HepG2 (cell line): Measurements from ENCODE around the gene SAMD4B. TPM values are rescaled to one million over a fixed set of nuclear protein-coding genes. Genes with fewer than 3 reads are reported as not detected.

Experiments
- ATAC-seq: fragments of 200-7000 bp; cut with Tn5 transposase; 3 replicates; pipeline ENCODE4 v1.9.1; 2020; ENCODE audit warnings: mild to moderate bottlenecking, moderate library complexity
- BruUV-seq: library from RNA; stranded (reverse); fragments of 400-500 nt; replicated peaks from 2 replicates; lab custom pipeline; 2021; lab: Mats Ljungman, UMichigan
- CTCF ChIA-PET: fragments of 300-600 bp; formaldehyde crosslinking; extraction: SDS; loops from one replicate; lab custom pipeline; 2021; ENCODE audit warnings: low total read pairs, inconsistent platforms, low intra/inter-chr PET ratio; lab: Yijun Ruan, JAX
- POLR2A ChIA-PET: fragments of 350-600 bp; sonication (Branson Sonifier 250); formaldehyde crosslinking; loops from one replicate; lab custom pipeline; 2020; ENCODE audit warnings: antibody characterized with exemption, inconsistent platforms; lab: Yijun Ruan, JAX
- DNase-seq: peaks from one replicate; pipeline ENCODE4 v3.0.0-alpha.2; 2015; ENCODE audit warnings: low spot score
- FAIRE-seq: peaks from 3 replicates; lab custom pipeline; 2011; peaks lifted over from hg19 to GRCh38; lab: Jason Lieb, UNC
- H2AFZ ChIP-seq: one replicate; pipeline ENCODE4 v1.6.1; 2011; ENCODE audit warnings: low read length, inconsistent platforms
- H3K27ac ChIP-seq: fragments of 300-600 bp; 3 replicates; pipeline ENCODE4 v1.8.0; 2011; ENCODE audit warnings: mixed run types, mild to moderate bottlenecking, mixed read lengths, low read length, inconsistent platforms; ENCODE audit not compliant: insufficient read depth; ENCODE audit errors: extremely low read length
- H3K27me3 ChIP-seq, 2 experiments: fragments of 200-600 bp in 1 of 2; 2 replicates in 1 of 2; 3 replicates in 1 of 2; pipeline versions ENCODE4 v1.6.0 to v1.8.0; 2011; ENCODE audit warnings: low read length in 2 of 2, mild to moderate bottlenecking in 2 of 2, moderate library complexity in 2 of 2, inconsistent platforms in 1 of 2; ENCODE audit not compliant: insufficient read depth in 2 of 2, control insufficient read depth in 1 of 2
- H3K36me3 ChIP-seq, 2 experiments: fragments of 200-600 bp in 1 of 2; replicated peaks in 1 of 2; 2 replicates in 1 of 2; 3 replicates in 1 of 2; pipeline versions ENCODE4 v1.5.1 to v1.8.0; 2011; ENCODE audit warnings: low read length in 2 of 2, inconsistent platforms in 1 of 2; ENCODE audit not compliant: insufficient read depth in 2 of 2, control insufficient read depth in 1 of 2
- H3K4me1 ChIP-seq: 2 replicates; pipeline ENCODE4 v1.5.1; 2012; ENCODE audit warnings: low read length, inconsistent platforms; ENCODE audit not compliant: insufficient read depth
- H3K4me2 ChIP-seq: 2 replicates; pipeline ENCODE4 v1.6.0; 2011; ENCODE audit warnings: low read depth, low read length, inconsistent platforms
- H3K4me3 ChIP-seq, 3 experiments: fragments of 200-600 bp in 1 of 3; sonication (generic), shearing (Covaris generic) in 1 of 3; replicated peaks in 1 of 3; 2 replicates each; pipeline ENCODE4 v1.5.1; 2011 to 2016; ENCODE audit warnings: low read length in 3 of 3, inconsistent platforms in 2 of 3, low read depth in 2 of 3, mild to moderate bottlenecking in 2 of 3, control low read depth in 1 of 3, mixed read lengths in 1 of 3; ENCODE audit not compliant: insufficient read depth in 1 of 3
- H3K79me2 ChIP-seq: one replicate; pipeline ENCODE4 v1.6.1; 2011; ENCODE audit warnings: low read length, inconsistent platforms; ENCODE audit not compliant: insufficient read depth
- H3K9ac ChIP-seq: 2 replicates; pipeline ENCODE4 v1.6.0; 2011; ENCODE audit warnings: mild to moderate bottlenecking, low read depth, low read length, inconsistent platforms; ENCODE audit not compliant: insufficient read depth
- H3K9me3 ChIP-seq: 2 replicates; pipeline ENCODE4 v1.5.1; 2012; ENCODE audit warnings: mild to moderate bottlenecking, low read length
- H4K20me1 ChIP-seq: 2 replicates; pipeline ENCODE4 v1.6.0; 2011; ENCODE audit warnings: inconsistent platforms, mild to moderate bottlenecking, low read length, moderate library complexity; ENCODE audit not compliant: insufficient read depth
- ARNT ChIP-seq: fragments of 450-650 bp; IDR thresholded peaks from 2 replicates; pipeline ENCODE4 v1.6.1; 2017
- CCDC6 ChIP-seq: sonication (generic); formaldehyde crosslinking; IDR thresholded peaks from 2 replicates; pipeline ENCODE4 v1.8.1; 2022; ENCODE audit warnings: mild to moderate bottlenecking, missing genetic modification reagents, moderate library complexity
- CENPT ChIP-seq: sonication (generic); formaldehyde crosslinking; IDR thresholded peaks from 2 replicates; pipeline ENCODE4 v1.8.0; 2022; ENCODE audit warnings: low read depth, mild to moderate bottlenecking, moderate library complexity, missing genetic modification reagents
- CHD2 ChIP-seq: IDR thresholded peaks from 2 replicates; pipeline ENCODE4 v1.6.1; 2011; ENCODE audit warnings: low read depth, low read length, improper control_type of control experiment
- FOXP1 ChIP-seq, 2 experiments: fragments of 450-650 bp in 1 of 2; IDR thresholded peaks; 2 replicates each; pipeline ENCODE4 v1.6.1; 2017 to 2018; ENCODE audit warnings: antibody characterized with exemption in 1 of 2
- GATA4 ChIP-seq: sonication (generic); IDR thresholded peaks from 2 replicates; pipeline ENCODE4 v1.6.1; 2016; ENCODE audit warnings: antibody characterized with exemption, low read depth, borderline replicate concordance
- HOXA5 ChIP-seq: sonication (generic); formaldehyde crosslinking; IDR thresholded peaks from 2 replicates; pipeline ENCODE4 v1.4.0; 2020; ENCODE audit warnings: missing genetic modification reagents
- JUND ChIP-seq: sonication (generic); formaldehyde crosslinking; IDR thresholded peaks from 2 replicates; pipeline ENCODE4 v1.8.0; 2022; ENCODE audit warnings: mild to moderate bottlenecking, missing genetic modification reagents
- MAFF ChIP-seq: IDR thresholded peaks from 2 replicates; pipeline ENCODE4 v1.6.1; 2011; ENCODE audit warnings: low read depth, low read length, improper control_type of control experiment
- MAFK ChIP-seq, 2 experiments: IDR thresholded peaks in 1 of 2; conservative IDR thresholded peaks in 1 of 2; 2 replicates each; pipeline ENCODE4 v1.6.1; 2011; ENCODE audit warnings: improper control_type of control experiment in 2 of 2, low read length in 2 of 2
- POGK ChIP-seq: sonication (generic); formaldehyde crosslinking; conservative IDR thresholded peaks from 2 replicates; pipeline ENCODE4 v1.8.0; 2022; ENCODE audit warnings: mild to moderate bottlenecking, moderate library complexity, missing genetic modification reagents
- SOX13 ChIP-seq, 3 experiments: fragments of 450-650 bp in 1 of 3; sonication (generic) in 1 of 3; formaldehyde crosslinking in 1 of 3; IDR thresholded peaks in 2 of 3; conservative IDR thresholded peaks in 1 of 3; 2 replicates each; pipeline versions ENCODE4 v1.5.0 to v1.6.1; 2016 to 2020; ENCODE audit warnings: antibody characterized with exemption in 1 of 3, mild to moderate bottlenecking in 1 of 3, missing compliant biosample characterization in 1 of 3, missing genetic modification reagents in 1 of 3, moderate library complexity in 1 of 3
- ZFP36L2 ChIP-seq: sonication (generic); formaldehyde crosslinking; IDR thresholded peaks from 2 replicates; pipeline ENCODE4 v1.4.0; 2020; ENCODE audit warnings: missing genetic modification reagents
- ZFX ChIP-seq: sonication (generic); formaldehyde crosslinking; IDR thresholded peaks from 2 replicates; pipeline ENCODE4 v1.4.0; 2020; ENCODE audit warnings: mild to moderate bottlenecking, low read depth, missing genetic modification reagents, moderate library complexity
- ZNF709 ChIP-seq: sonication (generic); formaldehyde crosslinking; IDR thresholded peaks from 2 replicates; pipeline ENCODE4 v1.5.0; 2020; ENCODE audit warnings: mild to moderate bottlenecking, missing genetic modification reagents
- ZNF713 ChIP-seq: sonication (generic); formaldehyde crosslinking; IDR thresholded peaks from 2 replicates; pipeline ENCODE4 v1.4.0; 2020; ENCODE audit warnings: mild to moderate bottlenecking, missing genetic modification reagents
- ZNF777 ChIP-seq: sonication (generic); formaldehyde crosslinking; IDR thresholded peaks from 2 replicates; pipeline ENCODE4 v1.4.0; 2020; ENCODE audit warnings: missing genetic modification reagents
- ZNF782 ChIP-seq: sonication (generic); formaldehyde crosslinking; IDR thresholded peaks from 2 replicates; pipeline ENCODE4 v1.4.0; 2020; ENCODE audit warnings: missing genetic modification reagents, mild to moderate bottlenecking, borderline replicate concordance
- WGBS: methylation state at CpG from one replicate; pipeline ENCODE4 v1.1.6; 2017; ENCODE audit warnings: low lambda C conversion rate; 5-methylcytosine and 5-hydroxymethylcytosine counted together
- in situ Hi-C: cut with HindIII; loops from 2 replicates; pipeline ENCODE4 v1.10.0; 2017; ENCODE audit warnings: low pct_unique_long_range_greater_than_20kb; ENCODE audit not compliant: extremely low pct_ligation_motif_present
- intact Hi-C: fragments of 100-400 bp; cut with micrococcal nuclease; formaldehyde crosslinking; loops from one replicate; pipeline ENCODE4 v1.10.0; 2022; ENCODE audit not compliant: unreplicated experiment
- polyA plus RNA-seq, 8 experiments: library from polyadenylated mRNA; depleted of rRNA in 3 of 8; stranded (reverse) in 7 of 8; unstranded in 1 of 8; fragments of >200 nt; fragmentation: Illumina TruSeq in 4 of 8; extraction: Trizol in 4 of 8; gene quantifications; 2 replicates each; pipeline versions ENCODE4 v1.2.1 to v1.2.3, GENCODE V29; 2011 to 2016; ENCODE audit warnings: low read depth in 4 of 8, missing spikeins in 1 of 8, mixed read lengths in 1 of 8; ENCODE audit not compliant: insufficient read depth in 1 of 8
- total RNA-seq, 5 experiments: library from RNA; depleted of rRNA; stranded (reverse); fragments of >200 nt; fragmentation: Illumina TruSeq; extraction: Trizol; gene quantifications; 2 replicates each; pipeline ENCODE4 v1.2.3, GENCODE V29; 2016; ENCODE audit warnings: low read depth in 1 of 5
- TF ChIP-seq, protein P1 (sequence below): sonication (generic); formaldehyde crosslinking; IDR thresholded peaks from 2 replicates; pipeline ENCODE4 v1.4.0; 2020; ENCODE audit warnings: missing genetic modification reagents, borderline replicate concordance

The SAMD4B gene
- total and polyA plus RNA-seq, 2 of the 13 experiments (the other 11 are each of a cell fraction or from before 2014, with no cell fraction given), result 26.0 to 31.8 TPM

DNA sequence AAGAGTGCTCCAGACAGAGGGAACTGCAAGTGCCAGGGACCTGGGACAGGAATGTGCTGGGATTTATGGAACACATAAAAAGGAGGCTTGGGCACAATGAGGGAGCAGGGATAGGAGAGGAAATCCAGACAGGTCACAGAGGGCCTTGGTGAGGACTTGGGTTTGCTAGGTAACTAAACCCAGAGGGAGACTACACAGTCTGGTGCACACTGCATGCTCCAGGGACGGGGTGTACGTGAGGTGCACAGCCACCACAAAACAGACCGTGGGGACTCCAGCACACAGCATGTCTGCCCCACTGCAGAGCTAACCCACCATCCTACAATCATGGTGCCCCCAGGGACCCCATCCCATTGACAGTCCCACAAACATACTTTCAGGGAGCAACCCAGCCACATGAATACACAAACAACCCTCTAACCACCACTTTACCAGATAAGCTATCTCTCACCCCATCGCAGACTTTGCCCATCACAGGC is 58.9 kb downstream of the SAMD4B start:
- POLR2A ChIA-PET, result interaction anchor here (0.9 to 2.7 kb wide), 13 partner anchors 10 to 255 kb away, joined by 3 to 64 read pairs (median 8); partner anchors contain the start of genes MED29, PAF1, PLEKHG2 and RPS16
- TF ChIP-seq MAFK (conservative IDR thresholded peaks at IDR 0.05 in 1 of 2, IDR thresholded peaks at IDR 0.05 in 1 of 2; ENCODE audit: low read length in 2 of 2) (peak in 1 of 2 experiments; percentile 41; a peak in 1 of 4 replicates), POGK (CRISPR knock-in tag) (no peak), ZNF782 (CRISPR knock-in tag) (no peak; the same call in 1 of the 2 replicates), ZNF709 (CRISPR knock-in tag) (no peak), MAFF (no peak), ZFX (CRISPR knock-in tag) (no peak), CENPT (CRISPR knock-in tag) (0 out of 2 replicates have a peak, but pooled peaks have one; percentile 7), CCDC6 (CRISPR knock-in tag) (no peak), ZFP36L2 (CRISPR knock-in tag) (no peak), ARNT (no peak), FOXP1 (IDR thresholded peaks at IDR 0.05) (no peak), FOXP1 (CRISPR knock-in tag; IDR thresholded peaks at IDR 0.05) (peak; percentile 43; the same call in 1 of the 2 replicates), JUND (CRISPR knock-in tag) (peak; percentile 35; the same call in 1 of the 2 replicates), SOX13 (IDR thresholded peaks at IDR 0.05) (peak; percentile 22; the same call in 1 of the 2 replicates), SOX13 (CRISPR knock-in tag; conservative IDR thresholded peaks at IDR 0.05 in 1 of 2, IDR thresholded peaks at IDR 0.05 in 1 of 2) (no peak), GATA4 (peak; percentile 79; the same call in 1 of the 2 replicates), ZNF777 (CRISPR knock-in tag) (0 out of 2 replicates have a peak, but pooled peaks have one; percentile 38), ZNF713 (CRISPR knock-in tag) (0 out of 2 replicates have a peak, but pooled peaks have one; percentile 60), HOXA5 (0 out of 2 replicates have a peak, but pooled peaks have one; percentile 22), CHD2 (no peak)
- TF ChIP-seq, protein P1, sequence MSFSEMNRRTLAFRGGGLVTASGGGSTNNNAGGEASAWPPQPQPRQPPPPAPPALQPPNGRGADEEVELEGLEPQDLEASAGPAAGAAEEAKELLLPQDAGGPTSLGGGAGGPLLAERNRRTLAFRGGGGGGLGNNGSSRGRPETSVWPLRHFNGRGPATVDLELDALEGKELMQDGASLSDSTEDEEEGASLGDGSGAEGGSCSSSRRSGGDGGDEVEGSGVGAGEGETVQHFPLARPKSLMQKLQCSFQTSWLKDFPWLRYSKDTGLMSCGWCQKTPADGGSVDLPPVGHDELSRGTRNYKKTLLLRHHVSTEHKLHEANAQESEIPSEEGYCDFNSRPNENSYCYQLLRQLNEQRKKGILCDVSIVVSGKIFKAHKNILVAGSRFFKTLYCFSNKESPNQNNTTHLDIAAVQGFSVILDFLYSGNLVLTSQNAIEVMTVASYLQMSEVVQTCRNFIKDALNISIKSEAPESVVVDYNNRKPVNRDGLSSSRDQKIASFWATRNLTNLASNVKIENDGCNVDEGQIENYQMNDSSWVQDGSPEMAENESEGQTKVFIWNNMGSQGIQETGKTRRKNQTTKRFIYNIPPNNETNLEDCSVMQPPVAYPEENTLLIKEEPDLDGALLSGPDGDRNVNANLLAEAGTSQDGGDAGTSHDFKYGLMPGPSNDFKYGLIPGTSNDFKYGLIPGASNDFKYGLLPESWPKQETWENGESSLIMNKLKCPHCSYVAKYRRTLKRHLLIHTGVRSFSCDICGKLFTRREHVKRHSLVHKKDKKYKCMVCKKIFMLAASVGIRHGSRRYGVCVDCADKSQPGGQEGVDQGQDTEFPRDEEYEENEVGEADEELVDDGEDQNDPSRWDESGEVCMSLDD, result peak; percentile 56; the same call in 1 of the 2 replicates
- TF ChIP-seq, all 625 proteins: peak for 10
- intact Hi-C loops (loop anchor here (1.0 to 5.0 kb wide), 2 partner anchors 10 to 1041 kb away; partner anchors contain the start of gene SERTAD3), in situ Hi-C loops (no loop called here)
- H3K27ac ChIP-seq, result peak overlapping the region; percentile 98
- WGBS, result 11% methylated on average over 4 of the region's 4 CpGs
- DNase-seq (no peak), ATAC-seq (peak; percentile 25), FAIRE-seq (no peak)
- H3K4me1 ChIP-seq, result peaks cover 73% of the 10 kb centered on the region
- CTCF ChIA-PET, result interaction anchor here (0.7 kb wide), 1 partner anchor 11 kb away, joined by 3 read pairs; the partner anchor contains the start of gene PLEKHG2
- no peaks in the 10 kb centered on the region for H3K36me3 ChIP-seq
- no peaks in the 10 kb centered on the region for H3K79me2 ChIP-seq
- peak overlapping the region; percentile 67 for H3K4me2 ChIP-seq
- TSS peak; percentile 78 for BruUV-seq
- no peaks in the 10 kb centered on the region for H3K9me3 ChIP-seq
- no peak overlapping the region for H2AFZ ChIP-seq
- H3K4me3 ChIP-seq, result peak overlapping the region in 1 of 3 experiments; percentile 49; a peak in 2 of 6 replicates
- peak overlapping the region; percentile 77 for H3K9ac ChIP-seq
- H4K20me1 ChIP-seq, result no peaks in the 10 kb centered on the region
- no peaks in the 10 kb centered on the region for H3K27me3 ChIP-seq
